NCI-H69 (cell line): ENCODE results near the gene TERT.

ENCODE experiments used
- DNase-seq: peaks from one replicate; lab custom pipeline; 2025; lab: John Stamatoyannopoulos, UW

The TERT gene

GRCh38 chr5:1206521-1207412, 88.1 kb downstream of the TERT start:
- DNase-seq = no peak

- no peak for DNase-seq
These were observed 89.3 kb downstream of the TERT start for GRCh38 chr5:1205255-1206180.

- DNase-seq = peak; percentile 60
These were observed 90.1 kb downstream of the TERT start for GRCh38 chr5:1204693-1205242.

GRCh38 chr5:1203968-1204692, 90.7 kb downstream of the TERT start:
- DNase-seq = no peak

- DNase-seq = no peak
These were observed 91.4 kb downstream of the TERT start for GRCh38 chr5:1203311-1203967.
